Activated CD4-positive, alpha-beta T cell treated with anti-CD3 and anti-CD28 coated beads for 36 hours (primary cell): ENCODE results near the gene CS. TPM values are rescaled to one million over a fixed set of nuclear protein-coding genes. Genes with fewer than 3 reads are reported as not detected.
A peak's percentile ranks its signal among the peaks of the same experiment; 100 is the strongest.
"Not testable (repeated sequence)": the region's sequence is repeated elsewhere in the genome, so short reads cannot be mapped to it uniquely, and the experiment has no call there.

ENCODE experiments used
- ATAC-seq: fragments of 200-7000 bp; cut with Tn5 transposase; one replicate; pipeline ENCODE4 v1.10.0; 2021; ENCODE audit warnings: mild to moderate bottlenecking, moderate library complexity
- CTCF ChIA-PET: fragments of 350-600 bp; sonication (Branson Sonifier 250); formaldehyde crosslinking; loops from one replicate; lab custom pipeline; 2021; ENCODE audit warnings: antibody characterized with exemption; lab: Charles Lee
- POLR2A ChIA-PET: fragments of 350-600 bp; sonication (Branson Sonifier 250); formaldehyde crosslinking; loops from one replicate; lab custom pipeline; 2021; ENCODE audit warnings: antibody characterized with exemption, inconsistent platforms; lab: Charles Lee
- DNase-seq: peaks from one replicate; pipeline ENCODE4 v3.0.0-alpha.2; 2020
- H3K27ac Mint-ChIP-seq: one replicate; pipeline ENCODE4 v1.8.0; 2021; ENCODE audit warnings: mixed read lengths
- H3K27me3 Mint-ChIP-seq: one replicate; pipeline ENCODE4 v1.8.0; 2021; ENCODE audit warnings: mixed read lengths
- H3K36me3 Mint-ChIP-seq: one replicate; pipeline ENCODE4 v1.8.0; 2021; ENCODE audit warnings: low read depth, mixed read lengths
- H3K4me1 Mint-ChIP-seq: one replicate; pipeline ENCODE4 v1.8.0; 2021; ENCODE audit warnings: mixed read lengths
- H3K4me3 Mint-ChIP-seq: one replicate; pipeline ENCODE4 v1.8.0; 2021; ENCODE audit warnings: mild to moderate bottlenecking, moderate library complexity, mixed read lengths
- H3K9me3 Mint-ChIP-seq: one replicate; pipeline ENCODE4 v1.8.0; 2021; ENCODE audit warnings: low read depth, mixed read lengths
- intact Hi-C, 2 experiments: fragments of 100-400 bp; cut with DNase I in 1 of 2; cut with micrococcal nuclease in 1 of 2; formaldehyde crosslinking; loops; one replicate each; pipeline versions ENCODE4 v1.14.2 to v1.15.1; 2022 to 2024; cut with DNase I, micrococcal nuclease
- total RNA-seq, 2 experiments: library from RNA; stranded (reverse); gene quantifications; one replicate each; pipeline ENCODE4 v1.2.3, GENCODE V29; 2021

CS gene
- total RNA-seq, 2 experiments from 2014 or later = 197 to 293 TPM

DNA sequence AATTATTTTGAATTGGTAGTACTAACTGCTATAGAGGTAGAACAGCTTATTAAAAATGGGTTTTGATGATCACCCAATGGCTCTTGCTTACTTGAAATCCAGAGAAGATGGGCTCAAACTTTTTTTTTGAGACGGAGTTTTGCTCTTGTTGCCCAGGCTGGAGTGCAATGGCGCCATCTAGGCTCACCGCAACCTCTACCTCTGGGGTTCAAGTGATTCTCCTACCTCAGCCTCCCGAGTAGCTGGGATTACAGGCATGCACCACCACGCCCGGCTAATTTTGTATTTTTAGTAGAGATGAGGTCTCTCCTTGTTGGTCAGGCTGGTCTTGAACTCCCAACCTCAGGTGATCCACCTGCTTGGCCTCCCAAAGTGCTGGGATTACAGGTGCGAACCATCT, 37.2 kb downstream of the CS start:
- POLR2A ChIA-PET, H3K27me3 Mint-ChIP-seq, H3K9me3 Mint-ChIP-seq, H3K4me3 Mint-ChIP-seq, H3K36me3 Mint-ChIP-seq, ATAC-seq, H3K27ac Mint-ChIP-seq: not testable (repeated sequence)
- intact Hi-C loops = loop anchor here in 1 of 2 experiments (10.0 kb wide), 1 partner anchor 202 kb away; the partner anchor contains the start of gene SPRYD4
- H3K4me1 Mint-ChIP-seq = peaks cover 14% of the 10 kb centered on the region
- CTCF ChIA-PET = interaction anchor here (0.6 to 1.3 kb wide), 10 partner anchors 16 to 385 kb away, joined by 3 to 6 read pairs (median 3); partner anchors contain the start of genes RNF41 and ZC3H10
- peak; percentile 41 for DNase-seq

DNA sequence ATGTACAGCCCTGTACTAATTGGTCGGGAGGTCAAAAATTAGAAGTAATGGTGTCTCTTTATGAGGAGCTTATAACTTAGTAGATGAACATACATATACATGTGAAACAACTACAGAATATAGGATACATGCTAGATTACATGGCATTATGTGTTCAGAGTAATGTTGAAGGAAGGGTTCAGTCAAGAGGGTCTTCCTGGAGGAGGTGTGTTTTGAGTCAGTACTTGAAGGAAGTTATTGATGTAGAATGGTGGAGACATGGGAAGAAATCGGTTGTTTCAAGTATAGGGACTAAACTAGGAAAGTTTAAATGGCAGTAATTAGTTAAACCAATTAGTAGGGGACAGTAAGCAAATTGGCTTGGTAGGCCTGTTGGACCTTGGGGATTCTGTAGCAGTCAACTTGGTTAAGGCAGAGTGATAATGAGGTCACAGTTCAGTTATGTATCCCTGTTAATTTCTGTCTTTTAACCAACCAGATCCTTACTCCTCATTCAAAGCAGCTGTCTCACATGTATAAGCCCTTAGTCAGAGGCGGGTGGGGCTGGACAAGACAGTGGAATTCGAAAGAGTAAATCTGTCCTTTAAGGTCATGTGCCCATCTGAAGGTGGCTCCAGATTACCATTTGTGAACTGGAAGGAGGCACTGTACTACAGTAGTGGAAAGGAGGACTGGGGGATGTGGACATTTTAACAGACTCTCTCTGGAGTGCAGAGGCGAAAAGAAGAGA, 38.5 kb downstream of the CS start:
- CTCF ChIA-PET = interaction anchor here (0.6 to 1.2 kb wide), 4 partner anchors 28 to 157 kb away, joined by 3 read pairs; partner anchors contain the start of genes PA2G4 and STAT2
- intact Hi-C loops = loop anchor here in 1 of 2 experiments (10.0 kb wide), 1 partner anchor 203 kb away; the partner anchor contains the start of gene SPRYD4
- ATAC-seq = no peak

DNA sequence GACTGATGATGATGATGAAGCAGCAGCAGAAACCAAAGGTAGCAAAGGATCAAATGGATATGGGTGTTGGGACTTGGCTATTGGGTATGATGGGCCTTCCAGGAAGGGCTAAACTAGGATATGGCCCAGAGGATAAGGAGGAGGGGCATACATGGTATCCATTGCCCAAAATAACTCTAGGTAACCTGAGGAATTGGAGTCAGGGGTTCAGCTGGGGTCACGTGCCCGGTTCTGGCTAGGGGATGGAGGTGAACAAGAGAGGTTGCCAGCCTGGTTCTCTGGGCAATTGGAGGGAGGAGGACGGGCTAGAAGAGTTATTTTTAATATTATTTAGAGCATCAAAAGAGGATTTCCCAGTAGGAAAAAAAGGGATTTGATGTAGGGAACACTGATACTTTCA, 39.2 kb downstream of the CS start:
- Mint-ChIP-seq H3K27ac (no peak overlapping the region), H3K4me1 (peaks cover 16% of the 10 kb centered on the region), H3K27me3 (no peaks in the 10 kb centered on the region), H3K36me3 (peaks cover 3% of the 10 kb centered on the region), H3K4me3 (no peak overlapping the region), H3K9me3 (no peaks in the 10 kb centered on the region)
- ChIA-PET POLR2A (no interaction called here), CTCF (interaction anchor here (1.0 to 1.2 kb wide), 2 partner anchors 28 to 92 kb away, joined by 3 read pairs; no protein-coding TSS in a partner anchor)
- DNase-seq (no peak), ATAC-seq (no peak)
- intact Hi-C loops = loop anchor here in 1 of 2 experiments (10.0 kb wide), 1 partner anchor 204 kb away; the partner anchor contains the start of gene SPRYD4

More for the DNA sequence above, 38.5 kb downstream of the CS start:
- peaks cover 18% of the 10 kb centered on the region for H3K4me1 Mint-ChIP-seq
- no peak overlapping the region for H3K27ac Mint-ChIP-seq
- H3K36me3 Mint-ChIP-seq = no peaks in the 10 kb centered on the region
- POLR2A ChIA-PET = no interaction called here
- H3K27me3 Mint-ChIP-seq = no peaks in the 10 kb centered on the region
- no peak for DNase-seq
- H3K9me3 Mint-ChIP-seq = no peaks in the 10 kb centered on the region
- no peak overlapping the region for H3K4me3 Mint-ChIP-seq

DNA sequence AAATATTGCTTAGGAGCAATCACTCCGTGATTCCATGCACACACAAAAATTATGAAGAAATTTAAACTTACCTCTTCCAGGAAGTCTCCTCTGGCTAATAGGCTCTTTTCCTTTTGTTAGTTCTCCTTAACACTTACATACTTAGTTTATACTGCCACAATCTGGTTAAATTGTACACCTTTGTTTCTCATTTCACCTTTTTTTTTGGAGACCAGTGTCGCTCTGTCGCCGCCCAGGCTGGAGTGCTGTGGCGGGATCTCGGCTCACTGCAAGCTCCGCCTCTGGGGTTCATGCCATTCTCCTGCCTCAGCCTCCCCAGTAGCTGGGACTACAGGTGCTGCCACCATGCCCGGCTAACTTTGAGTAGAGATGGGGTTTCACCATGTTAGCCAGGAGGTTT, 39.8 kb downstream of the CS start:
- H3K4me1 Mint-ChIP-seq = peaks cover 16% of the 10 kb centered on the region
- H3K36me3 Mint-ChIP-seq = peaks cover 5% of the 10 kb centered on the region
- no peaks in the 10 kb centered on the region for H3K9me3 Mint-ChIP-seq
- H3K27ac Mint-ChIP-seq = no peak overlapping the region
- no peak overlapping the region for H3K4me3 Mint-ChIP-seq
- ChIA-PET CTCF (interaction anchor here (1.0 to 1.2 kb wide), 2 partner anchors 29 to 93 kb away, joined by 3 read pairs; no protein-coding TSS in a partner anchor), POLR2A (no interaction called here)
- no peaks in the 10 kb centered on the region for H3K27me3 Mint-ChIP-seq
- no peak for ATAC-seq
- intact Hi-C loops = loop anchor here in 1 of 2 experiments (10.0 kb wide), 1 partner anchor 204 kb away; the partner anchor contains the start of gene SPRYD4
- DNase-seq = no peak

DNA sequence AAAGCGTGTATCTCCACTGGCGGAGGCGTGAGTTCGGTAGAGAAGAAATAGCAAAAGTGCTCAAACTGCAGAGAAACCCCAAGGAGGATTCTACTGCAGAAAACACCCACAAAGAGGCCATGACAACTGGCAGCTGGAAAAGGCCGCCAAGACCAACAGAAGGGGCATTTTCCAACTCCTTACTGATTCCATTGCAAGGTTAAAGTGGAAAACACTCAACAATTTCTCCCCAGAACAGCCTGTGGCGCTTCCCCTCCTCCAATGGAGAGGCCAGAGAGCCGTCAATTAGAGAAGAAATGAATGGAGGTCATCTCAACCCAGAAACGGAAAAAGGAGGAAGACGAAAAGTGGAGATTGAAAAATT, 41.3 kb downstream of the CS start:
- Mint-ChIP-seq H3K9me3 (no peaks in the 10 kb centered on the region), H3K36me3 (peaks cover 5% of the 10 kb centered on the region), H3K4me1 (peaks cover 16% of the 10 kb centered on the region), H3K27ac (peak overlapping the region; percentile 72), H3K27me3 (no peaks in the 10 kb centered on the region), H3K4me3 (peak overlapping the region; percentile 81)
- intact Hi-C loops = loop anchor here (1.0 to 10.0 kb wide), 15 partner anchors 8 to 514 kb away; partner anchors contain the start of genes NABP2 (in 2 of the 2), CS (in 1 of the 2), GDF11 (in 1 of the 2) and MYL6B (in 1 of the 2)
- ChIA-PET POLR2A (interaction anchor here (2.1 kb wide), 1 partner anchor 37 kb away, joined by 4 read pairs; the partner anchor contains the start of gene RNF41), CTCF (interaction anchor here (0.6 to 3.2 kb wide), 18 partner anchors 11 to 205 kb away, joined by 3 to 26 read pairs (median 4); partner anchors contain the start of genes PA2G4 and RNF41)
- ATAC-seq = peak; percentile 11
- no peak for DNase-seq

DNA sequence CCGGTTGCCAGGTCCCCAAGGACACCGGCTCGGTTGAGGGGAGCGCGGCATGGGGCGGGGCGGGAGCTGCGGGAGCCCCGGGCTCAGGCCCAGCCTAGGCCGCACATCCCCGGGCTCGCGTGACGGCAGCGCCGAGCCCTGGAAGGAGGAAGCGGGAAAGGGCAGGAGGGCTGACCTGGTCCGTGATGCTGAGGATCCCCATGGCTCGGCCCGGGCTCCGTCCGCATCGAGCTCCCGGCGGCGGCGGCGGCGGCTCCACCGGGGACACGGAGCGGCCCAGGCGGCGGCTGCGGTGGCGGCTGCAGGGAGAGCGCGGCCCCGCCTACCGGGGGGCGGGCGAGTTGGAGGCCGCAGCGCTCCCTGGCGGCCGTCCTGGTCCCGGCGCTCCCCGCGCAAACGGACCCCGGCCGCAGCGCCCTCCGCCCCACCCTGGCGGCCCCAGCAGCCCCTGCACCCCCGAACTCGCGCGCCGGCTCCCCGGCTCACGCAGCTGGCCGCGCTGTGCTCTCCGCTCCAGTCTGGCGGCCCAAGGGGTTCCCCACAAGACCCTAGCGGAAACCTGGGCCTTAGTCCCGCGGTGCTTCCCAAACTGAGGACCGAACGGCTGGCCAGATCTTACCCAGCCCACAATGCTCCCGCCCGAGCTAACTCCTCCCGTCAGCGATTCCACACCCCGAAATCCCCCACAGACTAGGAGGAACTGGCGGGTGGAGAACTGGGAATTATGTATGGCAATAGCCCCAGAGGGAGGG, 41.9 kb downstream of the CS start, which contains the start of gene ANKRD52:
TSS of gene ANKRD52 (minus strand) at position 317 of the 752 bp plus-strand sequence. CDS start at position 202, 115 bp downstream.
- Mint-ChIP-seq H3K27ac (peak within 1 kb of the TSS; percentile 72), H3K27me3 (no peaks in the 10 kb centered on the region), H3K4me3 (peak within 1 kb of the TSS; percentile 83), H3K9me3 (no peaks in the 10 kb centered on the region), H3K36me3 (peaks cover 9% of the 10 kb centered on the region), H3K4me1 (peaks cover 16% of the 10 kb centered on the region)
- DNase-seq (peak; percentile 90), ATAC-seq (peak; percentile 92)
- POLR2A ChIA-PET = interaction anchor here (0.7 to 2.1 kb wide), 3 partner anchors 8 to 191 kb away, joined by 4 read pairs; partner anchors contain the start of genes RNF41 and TIMELESS
- CTCF ChIA-PET = interaction anchor here (0.6 to 3.2 kb wide), 26 partner anchors 10 to 1087 kb away, joined by 3 to 26 read pairs (median 4); partner anchors contain the start of genes COQ10A, ESYT1, IL23A and PA2G4
- intact Hi-C loops = loop anchor here (1.0 to 10.0 kb wide), 15 partner anchors 9 to 513 kb away; partner anchors contain the start of genes NABP2 (in 2 of the 2), CS (in 1 of the 2), GDF11 (in 1 of the 2) and MYL6B (in 1 of the 2)

DNA sequence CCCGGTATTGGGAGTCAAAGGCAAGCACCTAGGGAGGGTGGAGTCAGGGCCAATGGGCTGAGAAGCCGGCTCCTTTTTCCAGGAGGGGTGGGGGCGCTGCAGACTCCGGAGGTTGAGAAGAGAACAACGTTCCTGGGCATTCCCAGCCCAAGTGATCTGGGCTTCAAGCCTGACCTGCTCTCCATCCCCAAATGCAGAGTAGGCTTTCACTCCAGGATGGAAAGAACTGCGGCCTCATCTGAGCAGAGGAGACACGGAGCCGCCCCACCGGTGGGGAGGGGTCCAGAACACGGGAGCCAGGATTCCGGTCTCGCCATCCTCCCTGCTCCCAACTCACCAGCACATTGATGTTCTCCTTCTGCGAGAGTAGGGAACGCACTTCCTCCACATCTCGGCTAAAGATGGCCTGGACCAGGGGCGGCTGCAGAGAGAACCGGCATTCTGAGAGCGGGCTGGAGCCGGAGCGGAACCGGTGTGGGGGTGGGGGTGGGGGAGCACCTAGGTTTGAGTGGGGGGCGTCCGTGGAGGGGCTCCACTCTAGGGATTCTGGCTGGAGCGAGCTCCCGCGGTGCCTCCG, 42.6 kb downstream of the CS start:
- H3K27me3 Mint-ChIP-seq = no peaks in the 10 kb centered on the region
- H3K9me3 Mint-ChIP-seq = no peaks in the 10 kb centered on the region
- ChIA-PET CTCF (interaction anchor here (0.6 to 3.2 kb wide), 22 partner anchors 10 to 207 kb away, joined by 3 to 26 read pairs (median 4); partner anchors contain the start of genes COQ10A, ESYT1, PA2G4 and RNF41), POLR2A (interaction anchor here (0.7 to 2.1 kb wide), 4 partner anchors 9 to 192 kb away, joined by 3 to 4 read pairs (median 4); partner anchors contain the start of genes COQ10A, RNF41 and TIMELESS)
- H3K36me3 Mint-ChIP-seq = peaks cover 15% of the 10 kb centered on the region
- DNase-seq (peak; percentile 29), ATAC-seq (no peak)
- peaks cover 16% of the 10 kb centered on the region for H3K4me1 Mint-ChIP-seq
- intact Hi-C loops = loop anchor here (1.0 to 10.0 kb wide), 15 partner anchors 10 to 513 kb away; partner anchors contain the start of genes NABP2 (in 2 of the 2), CS (in 1 of the 2), GDF11 (in 1 of the 2) and MYL6B (in 1 of the 2)
- H3K4me3 Mint-ChIP-seq = peak overlapping the region; percentile 83
- H3K27ac Mint-ChIP-seq = peak overlapping the region; percentile 27

DNA sequence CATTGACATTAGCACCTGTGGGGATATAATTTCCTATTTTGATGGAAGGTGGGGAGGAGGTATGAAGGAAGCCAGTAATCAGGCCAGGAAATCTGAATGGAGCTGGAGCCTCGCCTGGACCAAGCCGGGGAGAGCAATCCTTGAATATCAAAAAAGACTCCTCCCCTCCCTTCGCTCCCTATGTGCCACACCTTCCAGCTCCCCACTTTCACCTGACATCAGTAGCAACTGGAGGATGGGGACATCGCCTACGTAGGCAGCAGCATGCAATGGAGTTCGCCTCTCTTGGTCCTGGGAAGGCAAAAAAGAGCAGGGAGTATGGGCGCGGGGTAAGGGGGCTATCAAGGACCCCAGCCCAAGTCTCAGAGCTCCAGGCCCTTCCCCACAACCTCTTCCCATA, 43.1 kb downstream of the CS start:
- CTCF ChIA-PET = interaction anchor here (0.6 to 3.2 kb wide), 14 partner anchors 9 to 205 kb away, joined by 3 to 26 read pairs (median 4); partner anchors contain the start of genes COQ10A, PA2G4, RNF41 and SMARCC2
- DNase-seq = no peak
- peak overlapping the region; percentile 83 for H3K4me3 Mint-ChIP-seq
- ATAC-seq = no peak
- no peaks in the 10 kb centered on the region for H3K9me3 Mint-ChIP-seq
- no peak overlapping the region for H3K27ac Mint-ChIP-seq
- peaks cover 18% of the 10 kb centered on the region for H3K36me3 Mint-ChIP-seq
- intact Hi-C loops = loop anchor here in 1 of 2 experiments (5.0 to 10.0 kb wide), 2 partner anchors 190 to 512 kb away; partner anchors contain the start of genes GDF11 and TIMELESS
- no peaks in the 10 kb centered on the region for H3K27me3 Mint-ChIP-seq
- H3K4me1 Mint-ChIP-seq = peaks cover 16% of the 10 kb centered on the region
- POLR2A ChIA-PET = interaction anchor here (1.4 to 2.1 kb wide), 2 partner anchors 10 to 36 kb away, joined by 3 to 4 read pairs; partner anchors contain the start of genes COQ10A and RNF41

DNA sequence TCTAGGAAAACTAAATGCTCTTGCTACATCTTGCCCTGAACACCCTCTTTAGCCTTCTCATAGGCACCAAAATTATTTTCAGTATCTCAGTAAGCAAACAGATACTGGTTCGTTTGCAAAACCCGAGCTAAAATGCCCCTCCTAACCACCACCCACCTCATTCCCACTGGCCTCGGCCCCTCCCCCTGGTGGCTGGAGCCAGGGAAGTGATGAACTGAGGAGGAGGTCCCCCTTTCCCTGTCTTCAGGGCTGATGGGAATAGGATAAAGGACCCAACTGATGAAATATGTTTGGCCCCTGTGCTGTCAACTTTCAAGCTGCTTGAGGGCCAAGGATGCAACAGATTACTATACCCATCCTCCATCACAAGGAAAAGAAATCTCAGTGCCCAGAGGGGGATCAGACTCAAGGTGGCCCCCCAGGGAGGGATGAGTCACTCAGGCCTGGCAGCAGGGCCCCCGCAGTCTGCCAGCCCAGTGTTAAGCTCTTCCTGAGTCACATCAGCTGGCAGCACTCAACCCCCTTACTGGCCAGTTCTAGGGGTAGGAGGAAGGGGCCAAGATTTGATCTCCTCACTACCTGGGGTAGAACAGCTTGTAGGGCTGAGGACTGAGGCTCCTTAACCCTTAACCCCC, 43.7 kb downstream of the CS start:
- Mint-ChIP-seq H3K4me1 (peaks cover 16% of the 10 kb centered on the region), H3K36me3 (peaks cover 20% of the 10 kb centered on the region), H3K9me3 (no peaks in the 10 kb centered on the region), H3K4me3 (peak overlapping the region; percentile 83), H3K27me3 (no peaks in the 10 kb centered on the region), H3K27ac (no peak overlapping the region)
- POLR2A ChIA-PET = interaction anchor here (1.4 kb wide), 1 partner anchor 10 kb away, joined by 3 read pairs; the partner anchor contains the start of gene COQ10A
- intact Hi-C loops = loop anchor here in 1 of 2 experiments (5.0 to 10.0 kb wide), 2 partner anchors 191 to 512 kb away; partner anchors contain the start of genes GDF11 and TIMELESS
- DNase-seq = no peak
- CTCF ChIA-PET = interaction anchor here (0.6 to 3.2 kb wide), 13 partner anchors 9 to 260 kb away, joined by 3 to 26 read pairs (median 3); partner anchors contain the start of genes COQ10A, IL23A, RNF41 and SMARCC2
- ATAC-seq = no peak
